Measurements from ENCODE around the gene FNDC3B. TPM values are rescaled to one million over a fixed set of nuclear protein-coding genes. Genes with fewer than 3 reads are reported as not detected.

The FNDC3B gene
- total and polyA plus RNA-seq, 2 of the 8 experiments (the other 6 are each of a cell fraction or from before 2014, with no cell fraction given), result 14.1 to 44.4 TPM

DNA sequence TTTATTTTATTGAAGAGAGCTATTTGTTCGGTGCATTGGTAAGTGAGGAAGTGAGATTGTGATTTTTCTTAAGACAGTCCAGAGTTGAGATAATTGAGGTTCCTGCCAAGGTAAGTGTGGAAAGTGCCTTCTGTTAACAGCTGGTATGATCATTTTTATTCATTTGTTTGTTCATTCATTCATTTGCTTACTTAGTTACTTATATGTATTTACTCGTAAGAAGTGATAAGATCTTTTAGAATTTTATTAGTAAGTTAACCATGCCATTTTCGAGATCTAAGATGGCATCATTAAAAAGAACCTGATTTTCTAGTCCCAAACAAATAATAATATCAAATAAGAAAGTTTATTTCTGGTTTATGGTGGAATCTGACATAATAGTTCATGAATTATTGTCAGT lies 258.9 kb downstream of the FNDC3B start:
- Histone ChIP-seq H3K27me3 (replicated peaks in 1 of 4; ENCODE audit: control insufficient read depth in 3 of 4, extremely low read depth in 1 of 4, insufficient read depth in 3 of 4, low read length in 3 of 4) (no peaks in the 10 kb centered on the region), H3K79me2 (ENCODE audit: control insufficient read depth in 1 of 2, insufficient read depth in 2 of 2, low read length in 2 of 2) (no peaks in the 10 kb centered on the region), H3K4me3 (ENCODE audit: extremely low read depth in 1 of 4, insufficient read depth in 2 of 4, low read depth in 3 of 4, low read length in 4 of 4) (no peak overlapping the region), H2BK5ac (ENCODE audit: low read depth, low read length) (no peak overlapping the region), H2BK20ac (ENCODE audit: low read length) (no peak overlapping the region), H3K4me1 (replicated peaks in 1 of 4; ENCODE audit: control insufficient read depth in 3 of 4, insufficient read depth in 4 of 4, low read length in 3 of 4) (peaks cover 0 to 8% (median 0%) of the 10 kb centered on the region in 4 experiments; a peak in 1 of 7 replicates), H4K5ac (ENCODE audit: insufficient read length, low read depth, low read length) (no peak overlapping the region), H3K79me1 (ENCODE audit: low read depth, low read length) (no peaks in the 10 kb centered on the region), H4K91ac (replicated peaks; ENCODE audit: insufficient read length, low read length) (no peak overlapping the region), H3K36me3 (ENCODE audit: control insufficient read depth in 2 of 4, insufficient read depth in 4 of 4, low read length in 3 of 4) (peaks cover 0 to 9% (median 2%) of the 10 kb centered on the region in 4 experiments; a peak in 3 of 8 replicates), H4K8ac (ENCODE audit: extremely low read depth, insufficient read depth, low read length) (no peak overlapping the region), H3K9ac (replicated peaks in 1 of 4; ENCODE audit: extremely low read depth in 1 of 4, low read depth in 3 of 4, low read length in 3 of 4) (no peak overlapping the region), H3K4ac (replicated peaks; ENCODE audit: insufficient read length, low read depth, low read length) (no peak overlapping the region), H2AK5ac (ENCODE audit: low read depth, low read length) (no peak overlapping the region), H2BK12ac (ENCODE audit: low read depth, low read length) (no peak overlapping the region), H3K56ac (replicated peaks; ENCODE audit: insufficient read length, low read depth, low read length) (no peak overlapping the region), H3K18ac (ENCODE audit: extremely low read depth, low read length) (no peak overlapping the region), H2BK120ac (replicated peaks; ENCODE audit: low read depth, low read length) (no peak overlapping the region), H4K20me1 (replicated peaks in 1 of 2; ENCODE audit: control insufficient read depth in 1 of 2, insufficient read depth in 2 of 2, low read length in 2 of 2) (no peaks in the 10 kb centered on the region), H2AFZ (ENCODE audit: low read length) (no peak overlapping the region), H3K14ac (ENCODE audit: insufficient read length) (no peak overlapping the region), H3K4me2 (ENCODE audit: insufficient read depth in 1 of 2, low read depth in 2 of 2, low read length in 2 of 2) (no peak overlapping the region), H3K9me3 (ENCODE audit: insufficient read depth in 2 of 2, low read depth in 1 of 2, low read length in 1 of 2) (no peaks in the 10 kb centered on the region), H3K27ac (ENCODE audit: low read depth, low read length) (no peak overlapping the region), H3K23ac (ENCODE audit: insufficient read length) (no peak overlapping the region), H2BK15ac (ENCODE audit: low read length) (no peak overlapping the region), H3K23me2 (ENCODE audit: low read depth, low read length) (no peaks in the 10 kb centered on the region)
- POLR2A ChIA-PET (ENCODE audit: partially characterized antibody), result no interaction called here
- DNase-seq (ENCODE audit: low read depth in 1 of 2, low spot score in 2 of 2) (no peak), FAIRE-seq (no peak)
- 94% methylated on average over 3 of the region's 3 CpGs; no CpG with 5 or more reads in 1 of the 2 experiments for WGBS, 2 experiments (ENCODE audit: extremely low coverage in 1 of 2, insufficient coverage in 1 of 2, insufficient read length in 1 of 2, insufficient replicate concordance in 2 of 2, low coverage in 1 of 2, low lambda C conversion rate in 2 of 2, missing lambda C conversion rate in 1 of 2)
- TF ChIP-seq SIN3A (conservative IDR thresholded peaks at IDR 0.05 in 1 of 2, IDR thresholded peaks at IDR 0.05 in 1 of 2; ENCODE audit: low read depth in 1 of 2, low read length in 2 of 2), result no peak
- CTCF ChIA-PET (ENCODE audit: partially characterized antibody), result interaction anchor here (1.3 kb wide), 1 partner anchor 66 kb away, joined by 3 read pairs; no protein-coding TSS in a partner anchor
